HUES6 (cell line): ENCODE measurements around the gene GALK2.

ENCODE experiments used
- H3K27ac ChIP-seq: 2 replicates; pipeline ENCODE4 v1.7.0; 2013; ENCODE audit warnings: low read depth, mild to moderate bottlenecking, low read length, inconsistent platforms
- H3K27me3 ChIP-seq: 2 replicates; pipeline ENCODE4 v1.6.1; 2013; ENCODE audit warnings: low read length; ENCODE audit not compliant: control insufficient read depth, insufficient read depth
- H3K36me3 ChIP-seq: 2 replicates; pipeline ENCODE4 v1.6.1; 2013; ENCODE audit warnings: low read length; ENCODE audit not compliant: control insufficient read depth, insufficient read depth
- H3K4me1 ChIP-seq: 2 replicates; pipeline ENCODE4 v1.6.1; 2013; ENCODE audit warnings: low read length; ENCODE audit not compliant: control insufficient read depth, insufficient read depth
- H3K4me3 ChIP-seq: 2 replicates; pipeline ENCODE4 v1.5.1; 2013; ENCODE audit warnings: low read depth, low read length
- H3K9ac ChIP-seq: one replicate; pipeline ENCODE4 v1.6.1; 2013; ENCODE audit warnings: mild to moderate bottlenecking, low read length
- H3K9me3 ChIP-seq: 2 replicates; pipeline ENCODE4 v1.6.1; 2013; ENCODE audit warnings: low read depth, low read length; ENCODE audit not compliant: control insufficient read depth, insufficient read depth

GALK2 gene

GRCh38 chr15:49225572-49226281 is 55.7 kb downstream of the GALK2 start:
- Histone ChIP-seq H3K4me1 (peaks cover 10% of the 10 kb centered on the region), H3K27ac (no peak overlapping the region), H3K27me3 (no peaks in the 10 kb centered on the region), H3K36me3 (no peaks in the 10 kb centered on the region), H3K9ac (no peak overlapping the region), H3K9me3 (peaks cover 8% of the 10 kb centered on the region; the same call in 1 of the 2 replicates), H3K4me3 (no peak overlapping the region)

- H3K27ac ChIP-seq, result no peak overlapping the region
- no peaks in the 10 kb centered on the region for H3K27me3 ChIP-seq
- no peak overlapping the region for H3K9ac ChIP-seq
- H3K4me1 ChIP-seq, result peaks cover 15% of the 10 kb centered on the region
- peaks cover 13% of the 10 kb centered on the region; the same call in 1 of the 2 replicates for H3K9me3 ChIP-seq
- H3K36me3 ChIP-seq, result no peaks in the 10 kb centered on the region
- H3K4me3 ChIP-seq, result no peak overlapping the region
Observed at GRCh38 chr15:49227602-49228001, 57.6 kb downstream of the GALK2 start.

GRCh38 chr15:49229922-49230321 is 59.9 kb downstream of the GALK2 start:
- Histone ChIP-seq H3K9me3 (peaks cover 14% of the 10 kb centered on the region; the same call in 1 of the 2 replicates), H3K9ac (no peak overlapping the region), H3K4me1 (peaks cover 15% of the 10 kb centered on the region), H3K27ac (no peak overlapping the region), H3K36me3 (no peaks in the 10 kb centered on the region), H3K4me3 (no peak overlapping the region), H3K27me3 (no peaks in the 10 kb centered on the region)

- Histone ChIP-seq H3K27ac (no peak overlapping the region), H3K36me3 (no peaks in the 10 kb centered on the region), H3K9ac (no peak overlapping the region), H3K27me3 (no peaks in the 10 kb centered on the region), H3K4me1 (peaks cover 4% of the 10 kb centered on the region; the same call in 1 of the 2 replicates), H3K9me3 (peaks cover 14% of the 10 kb centered on the region; the same call in 1 of the 2 replicates), H3K4me3 (no peak overlapping the region)
Observed at GRCh38 chr15:49232236-49232806, 62.3 kb downstream of the GALK2 start.

- H3K36me3 ChIP-seq, result no peaks in the 10 kb centered on the region
- no peaks in the 10 kb centered on the region for H3K27me3 ChIP-seq
- H3K27ac ChIP-seq, result no peak overlapping the region
- H3K4me1 ChIP-seq, result peaks cover 11% of the 10 kb centered on the region; the same call in 1 of the 2 replicates
- no peak overlapping the region for H3K4me3 ChIP-seq
- H3K9me3 ChIP-seq, result peaks cover 12% of the 10 kb centered on the region; the same call in 1 of the 2 replicates
- no peak overlapping the region for H3K9ac ChIP-seq
Observed at GRCh38 chr15:49235446-49236124, 65.5 kb downstream of the GALK2 start.

- Histone ChIP-seq H3K27me3 (no peaks in the 10 kb centered on the region), H3K9me3 (peaks cover 9% of the 10 kb centered on the region; the same call in 1 of the 2 replicates), H3K36me3 (no peaks in the 10 kb centered on the region), H3K4me1 (peaks cover 10% of the 10 kb centered on the region; the same call in 1 of the 2 replicates), H3K4me3 (no peak overlapping the region), H3K9ac (no peak overlapping the region), H3K27ac (no peak overlapping the region)
Observed at GRCh38 chr15:49236869-49237268, 66.8 kb downstream of the GALK2 start.

GRCh38 chr15:49238342-49238741 is 68.3 kb downstream of the GALK2 start:
- H3K27ac ChIP-seq, result no peak overlapping the region
- H3K4me1 ChIP-seq, result peaks cover 7% of the 10 kb centered on the region
- H3K9ac ChIP-seq, result no peak overlapping the region
- no peaks in the 10 kb centered on the region for H3K27me3 ChIP-seq
- H3K9me3 ChIP-seq, result peaks cover 5% of the 10 kb centered on the region; the same call in 1 of the 2 replicates
- H3K4me3 ChIP-seq, result no peak overlapping the region
- no peaks in the 10 kb centered on the region for H3K36me3 ChIP-seq

GRCh38 chr15:49239105-49239504 is 69.1 kb downstream of the GALK2 start:
- peaks cover 7% of the 10 kb centered on the region for H3K4me1 ChIP-seq
- no peak overlapping the region for H3K27ac ChIP-seq
- H3K4me3 ChIP-seq, result no peak overlapping the region
- no peaks in the 10 kb centered on the region for H3K27me3 ChIP-seq
- peaks cover 4% of the 10 kb centered on the region; the same call in 1 of the 2 replicates for H3K9me3 ChIP-seq
- no peaks in the 10 kb centered on the region for H3K36me3 ChIP-seq
- no peak overlapping the region for H3K9ac ChIP-seq

- Histone ChIP-seq H3K9ac (no peak overlapping the region), H3K4me1 (peaks cover 7% of the 10 kb centered on the region), H3K9me3 (no peaks in the 10 kb centered on the region), H3K36me3 (no peaks in the 10 kb centered on the region), H3K4me3 (no peak overlapping the region), H3K27me3 (no peaks in the 10 kb centered on the region), H3K27ac (no peak overlapping the region)
Observed at GRCh38 chr15:49242820-49243219, 72.8 kb downstream of the GALK2 start.

GRCh38 chr15:49247556-49248110 is 77.6 kb downstream of the GALK2 start:
- Histone ChIP-seq H3K27ac (no peak overlapping the region), H3K36me3 (no peaks in the 10 kb centered on the region), H3K4me1 (no peaks in the 10 kb centered on the region; the same call in 1 of the 2 replicates), H3K4me3 (no peak overlapping the region), H3K9ac (no peak overlapping the region), H3K9me3 (peaks cover 6% of the 10 kb centered on the region; the same call in 1 of the 2 replicates), H3K27me3 (no peaks in the 10 kb centered on the region)
